HG03565 (cell line): ENCODE measurements around the gene GAREM1.

Experiments used
- ATAC-seq: cut with Tn5 transposase; IDR thresholded peaks from one replicate; pipeline ENCODE4 v1.9.1; 2021; ENCODE audit warnings: mild to moderate bottlenecking, moderate library complexity; ENCODE audit not compliant: unreplicated experiment

The GAREM1 gene

DNA sequence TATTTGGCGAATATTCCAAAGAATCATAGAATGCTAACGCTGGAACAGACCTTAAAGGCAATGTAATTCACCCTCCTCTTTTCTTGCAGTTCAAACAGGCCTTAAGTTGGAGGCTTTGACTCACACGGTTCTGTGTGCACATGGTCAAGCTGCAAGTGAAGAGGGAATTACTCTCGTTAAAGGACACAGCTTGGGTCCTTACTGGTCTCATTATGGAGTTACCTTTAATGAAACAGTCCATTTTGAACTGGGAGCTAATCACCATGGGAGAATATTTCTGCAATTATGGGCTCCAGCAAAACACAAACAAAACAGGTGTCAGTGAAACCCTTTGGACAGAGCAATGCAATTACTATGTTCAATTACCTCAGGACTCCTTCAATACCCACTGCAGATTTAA lies 135.5 kb downstream of the GAREM1 start:
- no peak for ATAC-seq

DNA sequence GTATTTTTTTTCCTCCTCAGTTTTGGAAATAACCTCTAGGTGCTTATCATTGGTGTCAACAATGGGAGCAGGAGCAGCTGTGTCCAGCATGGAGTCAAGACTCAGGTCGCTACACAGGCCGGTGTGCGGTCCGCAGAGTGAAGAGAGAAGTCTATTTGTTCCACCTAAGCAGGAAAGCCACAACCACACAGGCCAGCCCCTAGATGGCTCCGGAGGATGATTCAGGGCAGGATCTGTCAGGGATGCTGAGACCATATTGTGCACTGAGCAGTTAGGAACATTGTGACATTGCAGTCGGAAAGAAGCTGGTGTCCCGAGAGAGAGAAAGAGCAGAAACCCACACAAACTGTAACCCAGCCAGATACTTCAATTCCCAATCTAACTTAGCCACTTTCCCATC lies 136.9 kb downstream of the GAREM1 start:
- ATAC-seq, result no peak

DNA sequence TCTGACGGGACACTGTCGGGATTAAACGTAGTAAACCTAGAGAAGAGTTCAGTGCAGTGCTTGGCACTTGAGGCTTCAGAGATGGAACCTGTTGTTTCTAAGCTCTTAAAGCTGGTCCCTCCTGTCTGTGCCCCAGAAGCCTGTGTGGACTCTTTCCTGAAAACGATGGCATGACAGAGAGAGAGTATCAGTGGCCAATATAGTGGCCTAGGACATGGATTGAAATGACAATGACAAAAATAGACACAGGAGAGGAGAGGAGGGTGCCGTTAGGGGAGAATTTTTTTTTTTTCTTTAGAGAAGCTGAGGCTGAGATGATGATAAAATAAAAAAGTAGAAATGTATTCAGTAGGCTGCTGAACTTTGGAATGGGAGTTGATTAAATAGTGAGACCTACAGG lies 138.0 kb downstream of the GAREM1 start:
- no peak for ATAC-seq

DNA sequence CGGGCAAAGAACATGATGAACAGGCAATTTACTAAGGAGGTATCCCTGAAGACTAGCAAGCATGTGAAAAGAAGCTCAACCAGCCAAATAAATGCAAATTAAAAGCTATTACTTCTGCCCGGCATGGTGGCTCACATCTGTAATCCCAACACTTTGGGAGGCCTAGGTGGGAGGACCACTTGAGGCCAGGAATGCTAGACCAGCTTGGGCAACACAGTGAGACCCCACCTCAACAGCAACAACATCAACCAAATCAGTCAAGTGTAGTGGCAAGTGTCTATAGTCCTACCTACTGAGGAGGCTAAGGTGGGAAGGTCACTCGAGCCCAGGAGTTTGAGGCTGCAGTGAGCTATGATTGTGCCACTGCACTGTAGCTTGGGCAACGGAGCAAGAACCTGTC lies 141.7 kb downstream of the GAREM1 start:
- ATAC-seq, result no peak

DNA sequence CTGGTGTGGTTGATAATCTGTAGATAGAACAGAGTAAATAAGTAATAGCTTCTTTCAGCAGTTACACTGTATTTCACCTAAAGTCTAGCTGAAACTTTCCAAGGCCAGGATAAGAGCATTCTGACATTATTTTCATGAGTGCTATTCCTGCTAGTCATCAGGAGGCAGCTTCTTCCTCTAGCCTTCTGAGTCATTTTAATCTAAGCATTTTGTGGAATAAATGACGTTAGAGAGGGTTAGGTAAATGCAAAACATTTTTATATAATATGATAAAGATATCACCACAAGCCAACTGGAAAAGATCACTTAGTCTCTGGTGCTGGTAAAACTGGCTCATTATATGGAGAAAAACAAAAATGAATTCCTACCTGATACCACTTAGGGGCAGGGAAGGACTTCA lies 142.3 kb downstream of the GAREM1 start:
- no peak for ATAC-seq

DNA sequence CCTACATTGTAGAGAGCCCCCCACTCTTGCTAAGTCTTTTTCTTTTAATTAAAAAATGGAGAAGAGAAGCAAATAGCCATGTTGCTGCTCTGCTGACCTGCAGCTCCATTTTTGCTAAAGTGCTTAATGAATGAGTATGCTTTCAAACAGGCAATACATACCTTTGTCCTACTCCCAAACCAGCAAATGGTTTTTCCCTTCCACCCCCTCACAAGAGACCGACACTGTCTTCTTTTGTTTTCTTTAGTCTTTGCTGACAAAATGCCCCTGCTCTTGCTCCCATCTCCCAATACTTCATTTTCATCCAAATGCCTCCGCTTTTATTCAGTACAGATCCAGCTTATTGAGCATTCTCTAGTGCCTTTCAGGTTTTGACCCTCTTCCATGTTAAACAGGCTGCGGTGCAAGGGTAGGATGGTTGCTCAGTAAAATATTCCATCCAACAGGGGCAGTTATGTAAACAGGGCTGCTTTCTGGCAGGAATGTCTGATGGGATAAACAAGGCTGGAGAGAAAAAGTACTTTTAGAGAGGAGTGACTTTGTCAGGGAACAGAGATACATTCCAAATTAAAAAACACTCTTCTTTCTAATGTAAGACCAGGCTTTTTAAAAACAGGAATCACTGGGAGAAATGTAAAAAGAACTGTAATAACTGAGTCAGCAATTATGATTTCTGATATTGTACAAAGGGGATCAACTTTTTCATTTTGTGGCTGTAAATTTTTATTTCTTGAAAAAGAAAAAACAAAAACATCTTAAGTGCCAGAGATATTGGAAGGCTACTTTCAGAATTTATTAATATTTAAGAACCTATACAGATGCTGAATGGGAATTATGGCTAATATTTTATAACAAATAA lies 144.0 kb downstream of the GAREM1 start:
- no peak for ATAC-seq

DNA sequence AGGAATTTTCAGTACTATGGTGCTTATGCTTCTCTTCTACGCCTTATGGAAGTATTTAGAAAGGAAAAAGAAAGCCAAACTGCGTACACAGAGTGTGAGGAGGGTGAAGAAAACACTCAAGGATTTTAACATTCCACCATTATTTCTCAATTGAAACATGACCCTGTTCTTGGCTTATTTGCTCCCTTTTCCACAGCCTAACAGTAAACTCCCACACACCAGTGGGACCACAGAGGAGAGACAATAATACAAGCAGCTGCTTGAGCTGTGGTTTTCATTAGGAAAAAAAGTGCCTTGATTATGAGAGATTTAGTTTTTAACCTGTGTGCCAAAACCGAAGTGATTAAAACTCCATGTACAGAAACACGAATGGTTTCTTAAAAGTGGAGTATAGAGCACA lies 146.5 kb downstream of the GAREM1 start:
- no peak for ATAC-seq

DNA sequence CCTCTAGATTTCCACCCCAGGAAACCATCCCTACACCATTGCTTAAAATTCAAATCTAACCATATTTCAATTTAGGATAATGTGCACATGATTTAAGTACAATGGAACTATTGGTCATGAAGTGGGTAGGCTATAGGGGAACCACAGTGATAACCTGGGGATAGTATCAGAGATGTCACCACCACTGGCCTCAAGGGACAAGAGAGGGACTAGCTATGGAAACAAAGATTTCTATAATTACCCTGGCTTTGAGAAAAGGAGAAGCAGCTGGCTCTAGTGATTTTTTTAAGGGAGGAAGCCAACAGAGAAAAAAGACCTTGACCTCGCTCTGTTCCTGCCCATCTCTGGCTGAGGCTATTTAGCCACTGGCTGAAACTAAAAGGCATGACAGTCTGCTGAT lies 148.9 kb downstream of the GAREM1 start:
- ATAC-seq, result no peak

DNA sequence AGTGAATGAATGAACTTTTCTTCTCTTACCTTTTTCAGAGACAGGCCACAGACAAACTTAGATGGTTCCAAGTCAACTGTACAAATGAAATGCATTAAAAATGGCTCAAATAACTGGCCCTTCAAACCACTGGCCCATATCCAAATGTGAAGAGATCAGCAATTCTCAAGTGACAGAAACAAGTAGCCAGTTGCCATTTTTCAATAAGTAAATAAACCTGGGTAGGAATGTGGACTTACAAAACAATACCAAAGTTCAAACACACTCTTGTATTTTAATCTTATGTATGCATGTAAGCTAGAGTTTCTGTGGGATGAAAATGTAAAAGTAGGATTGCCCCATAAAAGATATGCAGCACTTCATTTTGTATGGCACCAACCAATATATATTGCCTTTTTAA lies 151.6 kb downstream of the GAREM1 start:
- no peak for ATAC-seq

DNA sequence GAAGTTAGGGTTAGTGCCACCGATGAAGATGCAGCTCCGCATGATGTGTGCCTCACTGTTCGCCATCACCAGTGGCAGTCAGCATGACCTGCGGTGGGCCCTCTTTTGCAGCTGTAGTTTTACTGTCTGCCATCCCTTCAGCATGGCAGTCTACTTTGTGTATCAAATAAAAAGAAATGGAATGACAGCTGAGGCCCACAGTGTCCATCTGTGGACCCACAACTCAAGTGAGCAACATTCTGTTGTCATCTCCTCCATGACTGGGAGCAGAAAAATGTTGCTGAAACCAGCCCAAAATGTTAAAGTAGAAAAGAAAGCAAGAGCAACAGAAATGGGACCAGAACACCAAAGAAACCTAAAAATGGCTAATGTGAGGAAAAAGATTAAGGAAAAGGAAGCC lies 152.1 kb downstream of the GAREM1 start:
- no peak for ATAC-seq

DNA sequence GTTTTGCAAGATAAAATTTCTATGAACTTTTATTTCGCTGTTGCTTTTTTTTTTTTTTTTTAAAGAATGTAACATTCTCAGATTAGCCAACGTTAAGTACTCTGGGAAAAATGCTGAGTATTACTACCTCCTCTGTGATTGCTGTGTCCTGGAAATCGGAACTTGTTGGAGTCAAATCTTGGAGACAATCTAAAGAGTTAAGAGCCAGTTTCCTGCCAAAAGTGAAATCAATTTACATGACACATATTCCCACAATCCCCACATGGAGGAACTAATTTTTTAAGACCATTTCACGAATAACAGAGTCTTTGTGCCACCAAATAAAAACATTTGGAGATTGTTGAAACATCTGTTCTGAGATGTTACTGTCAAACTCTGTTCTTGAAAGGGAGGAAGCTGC lies 153.0 kb downstream of the GAREM1 start:
- ATAC-seq, result no peak

DNA sequence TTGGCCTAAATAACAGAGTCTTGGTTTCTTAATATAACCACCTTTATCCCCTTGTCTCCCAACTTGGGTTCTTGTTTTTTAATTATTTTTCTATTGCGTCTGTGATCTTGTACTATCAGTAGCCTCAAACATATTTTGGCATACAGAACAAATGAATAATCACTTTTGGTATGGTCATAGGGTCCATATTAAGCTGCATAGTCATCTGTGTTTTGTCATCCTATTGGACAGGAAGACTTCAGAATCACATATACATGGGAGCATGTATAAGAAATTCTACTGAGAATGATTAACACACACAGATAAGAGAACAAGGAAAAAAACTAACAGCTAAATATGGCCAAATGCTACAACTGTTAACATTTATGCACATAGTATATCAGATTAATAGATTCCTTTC lies 154.8 kb downstream of the GAREM1 start:
- ATAC-seq, result no peak

DNA sequence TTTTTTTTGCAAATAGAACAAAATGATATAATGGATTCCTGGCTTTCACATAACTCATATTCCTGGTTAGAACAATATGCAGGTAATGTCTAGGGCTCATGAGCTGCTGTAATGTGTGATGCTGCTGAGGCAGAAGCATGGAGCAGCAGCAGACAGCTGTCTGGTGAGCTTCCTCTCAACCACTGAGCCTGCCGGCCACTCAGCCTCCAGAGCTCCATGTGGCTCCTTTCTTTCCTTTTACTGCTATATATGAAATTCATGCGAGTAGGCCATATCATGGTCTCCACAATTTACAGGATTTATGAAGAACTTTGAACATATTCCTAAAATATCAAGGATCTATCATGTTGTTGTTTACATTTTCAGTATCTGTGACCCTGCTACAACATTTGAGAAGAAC lies 159.9 kb downstream of the GAREM1 start:
- ATAC-seq, result no peak

DNA sequence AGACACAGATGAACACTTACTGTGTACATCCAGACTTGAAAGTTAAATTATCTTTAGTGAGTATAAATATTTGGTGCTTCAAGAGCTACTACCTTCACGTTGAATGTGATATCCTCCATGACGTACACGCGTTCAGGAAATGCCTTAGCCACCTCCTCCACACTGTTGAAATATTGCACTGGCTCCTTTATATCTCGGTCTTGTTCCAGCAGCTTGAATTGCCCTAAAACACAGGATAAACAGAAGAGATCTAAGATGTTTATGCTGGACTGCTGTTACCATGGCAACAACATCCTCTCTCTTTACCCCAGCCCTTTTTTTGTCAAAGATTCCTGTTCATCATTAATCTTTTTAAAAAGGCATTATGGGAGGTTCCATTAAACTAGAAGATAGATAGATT lies 160.6 kb downstream of the GAREM1 start:
- no peak for ATAC-seq

DNA sequence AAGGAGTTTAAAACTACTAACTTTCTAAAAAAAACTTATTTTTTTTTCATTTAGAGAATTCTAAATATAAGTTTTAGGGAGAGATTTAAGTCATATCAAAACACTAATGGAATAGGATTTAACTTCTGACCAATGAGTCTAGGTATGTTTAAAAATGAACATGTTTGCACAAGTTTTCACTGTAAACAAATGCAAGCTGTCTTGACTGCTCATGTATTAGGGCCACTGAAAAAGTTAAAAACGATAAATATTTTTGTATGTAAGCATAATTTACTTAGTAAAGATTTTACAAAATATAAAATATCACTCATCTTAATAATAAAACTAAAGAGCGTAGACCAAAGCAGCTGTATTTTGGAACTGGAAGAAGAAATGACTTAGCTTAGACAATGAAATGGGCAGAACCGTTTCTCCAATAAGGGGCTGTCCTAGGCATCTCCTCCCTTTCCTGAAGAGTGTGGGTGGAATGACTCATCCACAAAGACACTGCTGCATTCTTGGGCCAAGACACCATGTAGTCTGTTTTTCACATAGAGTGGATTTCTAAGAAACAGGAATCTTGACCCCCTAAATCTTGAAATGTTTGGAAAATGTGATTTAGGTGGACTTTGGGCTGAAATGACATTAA lies 162.1 kb downstream of the GAREM1 start:
- ATAC-seq, result no peak

DNA sequence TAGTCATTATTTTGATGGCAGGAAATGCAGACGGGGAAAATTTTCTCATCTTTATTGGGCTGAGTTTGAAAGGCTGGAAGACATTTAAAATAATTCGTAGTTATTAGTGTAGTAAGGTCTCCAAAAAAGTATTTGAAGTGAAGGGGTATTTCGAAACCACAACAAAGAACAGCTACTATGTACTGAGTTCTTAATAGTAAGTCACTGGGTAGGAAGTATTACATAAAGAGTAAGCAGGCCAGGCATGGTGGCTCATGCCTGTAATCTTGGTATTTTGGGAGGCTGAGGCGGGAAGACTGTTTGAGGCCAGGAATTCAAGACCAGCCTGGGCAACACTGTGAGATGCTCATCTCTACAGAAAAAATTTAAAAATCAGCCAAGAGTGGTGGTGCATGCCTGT lies 167.3 kb downstream of the GAREM1 start:
- no peak for ATAC-seq

DNA sequence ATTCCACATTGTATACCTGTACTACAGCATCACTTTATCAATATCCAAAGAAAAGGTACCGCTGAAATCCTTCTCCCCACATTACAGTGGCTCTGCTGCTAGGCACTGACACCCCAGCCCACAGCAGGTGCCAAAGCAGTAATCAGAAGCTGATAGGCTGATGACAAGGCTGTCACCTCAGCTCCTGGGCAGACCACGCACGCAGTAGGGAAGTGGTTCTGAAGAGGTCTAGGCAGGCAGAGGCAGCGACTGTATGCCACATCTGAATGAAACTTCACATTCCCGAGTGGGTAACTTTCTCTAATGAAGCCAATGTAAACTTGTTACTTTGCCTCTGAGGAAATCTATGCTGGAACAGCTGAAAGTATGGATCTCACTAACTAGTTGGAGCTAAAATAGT lies 167.9 kb downstream of the GAREM1 start:
- ATAC-seq, result no peak

DNA sequence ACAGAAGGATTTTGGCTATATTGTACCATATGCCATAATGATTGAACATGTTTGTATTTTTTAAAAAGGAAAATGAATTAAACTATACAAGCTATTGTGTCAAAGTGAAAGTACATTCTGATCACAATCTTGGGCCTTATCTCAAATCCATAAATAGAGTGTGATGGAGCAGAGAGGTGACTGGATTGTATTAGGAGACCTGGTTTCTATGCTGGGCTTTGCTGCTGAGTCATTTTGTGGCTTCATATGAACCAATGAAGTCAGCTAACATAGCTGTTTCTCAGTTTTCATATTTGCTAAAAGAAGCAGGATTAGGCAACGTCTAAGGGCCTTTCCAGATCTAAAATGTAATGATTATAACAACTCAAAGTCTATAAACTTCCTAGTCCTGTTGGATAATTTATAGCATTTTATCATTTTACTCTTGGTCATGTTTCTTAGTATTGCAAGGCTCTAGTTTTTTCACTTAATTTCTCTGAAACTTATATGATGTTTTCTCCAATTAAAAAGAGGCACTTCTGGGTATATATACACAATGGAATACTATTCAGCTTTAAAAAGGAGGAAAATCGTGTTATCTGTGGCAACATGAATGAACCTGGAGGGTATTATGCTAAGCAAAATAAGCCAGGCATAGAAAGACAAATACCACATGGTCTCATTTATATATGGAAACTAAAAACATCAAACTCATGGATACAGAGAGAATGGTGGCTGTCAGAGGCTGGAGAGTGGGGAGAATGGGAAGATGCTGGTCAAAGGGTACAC lies 168.5 kb downstream of the GAREM1 start:
- ATAC-seq, result peak; percentile 94

DNA sequence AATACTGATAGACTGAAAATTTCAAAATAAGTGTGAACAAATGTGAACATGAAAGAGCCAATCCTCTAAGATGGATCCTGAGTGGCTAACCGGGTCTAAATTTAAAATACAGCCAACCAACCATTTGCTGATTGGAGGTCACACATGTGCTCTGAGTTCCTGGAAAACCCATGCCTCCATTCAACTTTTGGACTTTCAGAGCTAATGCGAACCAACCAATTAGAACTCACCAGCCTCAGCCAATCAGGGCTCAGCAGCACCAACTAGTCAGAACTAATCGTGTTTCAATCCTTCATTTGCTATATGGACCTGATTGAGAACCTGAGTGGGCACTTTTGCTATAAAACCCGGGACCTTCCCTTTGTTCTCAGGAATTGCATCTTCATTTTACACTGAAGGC lies 169.3 kb downstream of the GAREM1 start:
- no peak for ATAC-seq

DNA sequence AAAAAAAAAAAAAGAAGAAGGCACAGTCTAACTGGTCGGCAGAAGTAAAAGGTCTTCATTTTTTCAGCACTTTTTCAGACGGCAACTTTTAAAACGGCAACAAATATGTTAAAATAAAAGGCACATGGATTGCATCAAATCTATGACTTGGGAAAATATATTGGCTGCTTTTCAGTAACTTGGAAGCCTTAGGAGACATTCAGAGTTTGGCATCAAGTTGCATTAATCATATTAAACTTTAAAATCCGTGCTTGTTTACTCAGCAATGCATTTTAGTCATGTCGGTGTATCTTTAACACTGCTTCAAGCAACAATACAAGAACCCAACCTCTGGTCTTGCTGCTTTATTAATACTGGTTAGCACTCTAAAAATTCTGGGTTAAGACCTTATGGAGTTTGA lies 169.8 kb downstream of the GAREM1 start:
- no peak for ATAC-seq

DNA sequence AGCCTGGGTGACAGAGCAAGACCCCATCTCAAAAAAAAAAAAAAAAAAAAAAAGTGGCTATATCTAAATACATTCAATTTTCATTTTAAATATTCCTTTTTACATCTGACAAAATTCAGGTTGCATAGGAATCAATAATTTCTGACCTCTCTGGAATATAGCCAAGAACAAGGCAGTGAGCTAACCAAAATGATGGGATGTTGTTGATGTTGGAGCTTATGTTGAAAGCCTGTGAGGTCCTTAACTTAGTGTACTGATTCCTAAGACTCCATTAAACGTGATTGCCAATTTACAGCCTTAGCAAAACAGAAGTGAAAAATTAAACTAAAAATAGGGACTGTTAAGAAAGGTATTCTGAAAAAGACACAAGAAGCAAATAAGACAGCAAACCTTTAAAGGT lies 171.2 kb downstream of the GAREM1 start:
- no peak for ATAC-seq

DNA sequence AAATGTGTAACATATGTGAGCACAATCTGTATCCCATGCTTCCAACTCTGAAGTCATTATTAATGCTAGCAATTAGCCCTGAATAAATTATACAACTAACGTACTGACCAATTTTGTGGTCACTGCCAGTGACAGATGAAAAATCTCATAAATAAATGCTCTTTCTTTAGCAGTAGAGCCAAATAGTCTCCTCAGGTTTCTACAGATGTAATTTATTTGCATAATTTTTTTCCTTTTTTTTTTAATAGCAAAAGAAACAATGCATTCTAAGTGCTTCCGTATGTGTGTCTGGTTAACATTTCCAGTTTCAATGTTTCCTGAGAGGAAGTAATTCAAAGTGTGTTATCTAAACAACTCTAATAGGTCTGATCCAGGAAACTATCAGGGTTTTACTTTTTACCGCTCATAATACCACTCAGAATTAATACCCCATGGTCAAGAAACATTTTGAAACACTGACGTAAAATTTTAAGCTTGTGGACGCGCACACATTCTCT lies 172.5 kb downstream of the GAREM1 start:
- no peak for ATAC-seq
